GM08714 (cell line): ENCODE data around the gene TECTA.
"Not testable (repeated sequence)": the region's sequence is repeated elsewhere in the genome, so short reads cannot be mapped to it uniquely, and the experiment has no call there.

ENCODE experiments used
- H3K4me3 ChIP-seq: fragments of 200-500 bp; sonication (Bioruptor generic); 2 replicates; pipeline ENCODE4 v1.5.1; 2014; ENCODE audit warnings: mild to moderate bottlenecking, low read length, inconsistent platforms
- ZNF274 ChIP-seq: IDR thresholded peaks from 2 replicates; pipeline ENCODE4 v1.6.1; 2012; ENCODE audit warnings: mild to moderate bottlenecking, low read depth, low read length

Gene TECTA

GRCh38 chr11:121109471-121109870 lies 8.4 kb downstream of the TECTA start:
- no peak overlapping the region for H3K4me3 ChIP-seq

GRCh38 chr11:121109916-121110586 lies 9.0 kb downstream of the TECTA start:
- no peak overlapping the region for H3K4me3 ChIP-seq
- no peak for TF ChIP-seq ZNF274

More at GRCh38 chr11:121109471-121109870, 8.4 kb downstream of the TECTA start:
- no peak for TF ChIP-seq ZNF274

DNA sequence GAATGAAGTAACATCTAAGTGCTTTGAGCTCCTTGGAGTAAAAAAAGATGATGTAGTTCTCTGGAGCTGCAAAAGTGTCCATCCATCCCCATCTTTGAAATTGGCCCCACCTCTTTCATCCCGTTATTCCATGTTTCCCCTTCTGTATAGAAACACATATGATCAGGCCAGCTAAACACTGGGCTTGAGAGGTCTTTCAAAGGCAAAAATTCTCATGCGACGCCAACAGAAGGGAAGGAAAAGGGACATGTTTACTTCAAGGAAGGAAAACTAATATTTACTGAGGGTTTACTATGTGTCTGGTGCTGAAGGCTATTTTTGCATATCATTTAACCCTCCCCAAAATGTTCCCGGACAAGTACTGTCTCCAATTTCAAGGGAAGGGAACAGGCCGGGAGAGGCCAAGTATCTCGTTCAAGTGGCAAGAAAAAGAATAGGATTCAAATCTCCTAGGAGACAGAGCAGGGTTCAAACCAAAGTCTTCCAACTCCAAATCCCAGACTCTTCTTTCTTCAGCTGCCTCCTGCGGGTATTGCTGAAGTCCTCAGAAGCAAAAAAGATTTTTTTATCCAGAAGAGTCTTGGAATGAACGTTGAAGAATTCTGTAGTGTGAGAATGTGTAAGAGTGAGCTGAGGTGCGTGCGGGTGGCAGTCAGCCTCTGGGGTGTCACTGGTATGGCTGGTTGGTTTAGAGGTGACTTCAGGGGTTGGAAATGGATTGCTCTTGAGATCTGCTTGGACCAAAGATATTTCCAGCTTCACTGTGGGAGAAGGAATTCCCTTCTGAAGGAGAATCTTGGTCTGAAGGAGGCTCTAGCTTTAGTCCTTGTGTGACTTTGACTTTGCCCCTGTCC lies 10.1 kb downstream of the TECTA start:
- H3K4me3 ChIP-seq, result no peak overlapping the region
- TF ChIP-seq ZNF274, result no peak

DNA sequence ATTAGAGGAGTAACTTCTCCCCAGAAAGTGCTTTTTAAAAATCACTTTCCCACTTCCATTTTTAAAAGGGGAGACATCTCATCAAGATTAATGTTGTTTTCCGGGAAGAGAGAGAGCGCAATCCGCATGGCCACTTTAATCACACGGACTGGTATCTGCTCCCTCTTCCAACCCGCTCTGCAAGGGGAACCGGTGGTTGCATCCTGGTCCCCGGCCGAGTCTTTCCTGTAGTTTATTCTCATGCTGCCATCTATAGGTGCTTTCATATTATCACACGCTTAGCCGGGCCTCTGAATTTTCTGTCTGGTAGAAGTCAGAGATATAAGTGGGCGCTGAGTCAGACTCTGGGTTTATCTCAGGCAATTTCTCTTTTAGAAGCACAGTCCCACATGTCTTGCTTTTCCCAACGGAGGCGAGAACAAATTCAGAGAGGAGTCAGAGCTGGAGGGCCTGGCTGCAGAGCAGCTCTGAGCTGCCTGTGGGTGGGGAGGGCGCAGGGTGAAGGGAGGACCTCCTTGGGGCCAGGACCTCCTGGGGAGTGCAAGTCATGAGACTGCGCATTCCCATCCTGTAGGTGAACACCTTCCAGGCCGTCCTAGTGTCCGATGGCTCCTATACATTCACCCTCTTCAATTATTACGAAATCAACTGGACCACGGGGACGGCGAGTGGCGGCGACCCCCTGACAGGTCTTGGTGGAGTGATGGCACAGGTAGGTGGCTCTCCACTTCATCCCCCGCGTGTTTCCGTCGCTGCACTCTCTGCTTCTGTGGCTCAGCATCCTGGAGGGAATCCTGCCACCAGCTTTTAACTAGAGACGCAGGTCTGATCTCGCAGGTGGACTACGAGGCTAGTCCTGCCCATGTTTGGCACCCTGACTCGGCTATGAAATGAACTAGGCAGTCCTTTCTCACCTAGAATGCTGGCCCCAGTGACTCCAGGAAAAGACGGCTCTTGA lies 11.7 kb downstream of the TECTA start:
- no peak for TF ChIP-seq ZNF274
- H3K4me3 ChIP-seq, result no peak overlapping the region

- H3K4me3 ChIP-seq, result no peak overlapping the region
- TF ChIP-seq ZNF274, result no peak
Observed at GRCh38 chr11:121113611-121114010, 12.6 kb downstream of the TECTA start.

GRCh38 chr11:121115024-121115423 lies 14.0 kb downstream of the TECTA start:
- H3K4me3 ChIP-seq, result not testable (repeated sequence)

DNA sequence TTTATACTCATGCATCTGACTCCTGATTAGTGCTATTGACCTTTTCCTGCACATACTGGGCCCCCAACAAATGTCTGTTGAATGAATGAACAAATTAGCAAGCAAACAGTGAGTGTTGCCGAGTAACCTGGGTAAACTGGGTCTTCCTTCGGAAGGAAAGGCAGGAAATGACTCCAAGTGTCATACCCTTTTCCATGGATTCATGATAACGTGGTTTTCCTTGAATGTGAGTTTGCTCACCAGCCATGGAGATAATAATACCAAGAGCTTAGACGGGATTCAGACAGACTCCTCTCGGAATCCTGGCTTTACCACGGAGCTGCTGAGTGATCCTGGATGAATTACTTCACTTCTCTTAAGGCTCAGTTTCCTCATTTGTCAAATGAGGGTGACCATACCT lies 16.7 kb downstream of the TECTA start:
- H3K4me3 ChIP-seq, result no peak overlapping the region
- no peak for TF ChIP-seq ZNF274

DNA sequence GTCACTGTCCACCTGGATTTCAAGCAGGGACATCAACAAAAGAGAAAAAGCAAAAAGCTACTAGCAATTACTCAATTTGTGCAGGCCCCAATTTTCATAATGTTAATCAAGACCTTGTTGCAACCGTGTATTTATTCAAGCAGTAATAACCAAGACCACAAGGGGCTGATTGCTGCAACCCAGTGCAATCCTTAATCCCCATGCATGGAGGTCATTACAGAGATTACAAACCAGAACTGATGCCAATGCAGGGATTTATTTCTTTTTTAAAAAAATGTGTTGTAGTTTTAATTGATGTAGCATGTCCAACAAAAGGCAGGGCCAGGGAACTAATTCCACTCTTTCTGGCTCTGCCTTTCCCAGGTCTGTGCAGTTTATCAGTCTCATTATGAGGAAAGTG lies 18.4 kb downstream of the TECTA start:
- TF ChIP-seq ZNF274, result no peak
- no peak overlapping the region for H3K4me3 ChIP-seq

DNA sequence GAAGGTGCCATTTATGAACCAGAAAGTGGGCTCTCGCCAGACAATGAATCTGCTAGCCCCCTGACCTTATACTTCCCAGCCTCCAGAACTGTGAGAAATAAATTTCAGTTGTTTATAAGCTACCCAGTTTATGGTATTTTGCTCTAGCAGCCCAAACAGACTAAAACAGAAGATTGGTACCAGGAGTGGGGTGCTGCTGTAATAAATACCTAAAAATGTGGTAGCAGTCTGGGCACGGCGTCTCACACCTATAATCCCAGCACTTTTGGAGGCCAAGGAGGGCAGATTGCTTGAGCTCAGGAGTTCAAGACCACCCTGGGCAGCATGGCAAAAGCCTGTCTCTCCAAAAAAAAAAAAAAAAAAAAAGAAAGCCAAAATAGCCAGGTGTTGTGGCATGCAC lies 21.3 kb downstream of the TECTA start:
- H3K4me3 ChIP-seq, result no peak overlapping the region
- no peak for TF ChIP-seq ZNF274

- TF ChIP-seq ZNF274, result no peak
- no peak overlapping the region for H3K4me3 ChIP-seq
Observed at GRCh38 chr11:121123496-121124069, 22.5 kb downstream of the TECTA start.

DNA sequence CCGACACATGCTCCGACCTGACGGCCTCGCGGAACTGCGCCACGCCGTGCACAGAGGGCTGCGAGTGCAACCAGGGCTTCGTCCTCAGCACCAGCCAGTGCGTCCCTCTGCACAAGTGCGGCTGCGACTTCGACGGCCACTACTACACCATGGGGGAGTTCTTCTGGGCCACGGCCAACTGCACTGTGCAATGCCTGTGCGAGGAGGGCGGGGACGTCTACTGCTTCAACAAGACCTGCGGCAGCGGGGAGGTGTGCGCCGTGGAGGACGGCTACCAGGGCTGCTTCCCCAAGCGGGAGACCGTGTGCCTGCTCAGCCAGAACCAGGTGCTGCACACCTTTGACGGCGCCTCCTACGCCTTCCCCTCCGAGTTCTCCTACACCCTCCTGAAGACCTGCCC lies 26.8 kb downstream of the TECTA start:
- TF ChIP-seq ZNF274, result no peak
- H3K4me3 ChIP-seq, result no peak overlapping the region

DNA sequence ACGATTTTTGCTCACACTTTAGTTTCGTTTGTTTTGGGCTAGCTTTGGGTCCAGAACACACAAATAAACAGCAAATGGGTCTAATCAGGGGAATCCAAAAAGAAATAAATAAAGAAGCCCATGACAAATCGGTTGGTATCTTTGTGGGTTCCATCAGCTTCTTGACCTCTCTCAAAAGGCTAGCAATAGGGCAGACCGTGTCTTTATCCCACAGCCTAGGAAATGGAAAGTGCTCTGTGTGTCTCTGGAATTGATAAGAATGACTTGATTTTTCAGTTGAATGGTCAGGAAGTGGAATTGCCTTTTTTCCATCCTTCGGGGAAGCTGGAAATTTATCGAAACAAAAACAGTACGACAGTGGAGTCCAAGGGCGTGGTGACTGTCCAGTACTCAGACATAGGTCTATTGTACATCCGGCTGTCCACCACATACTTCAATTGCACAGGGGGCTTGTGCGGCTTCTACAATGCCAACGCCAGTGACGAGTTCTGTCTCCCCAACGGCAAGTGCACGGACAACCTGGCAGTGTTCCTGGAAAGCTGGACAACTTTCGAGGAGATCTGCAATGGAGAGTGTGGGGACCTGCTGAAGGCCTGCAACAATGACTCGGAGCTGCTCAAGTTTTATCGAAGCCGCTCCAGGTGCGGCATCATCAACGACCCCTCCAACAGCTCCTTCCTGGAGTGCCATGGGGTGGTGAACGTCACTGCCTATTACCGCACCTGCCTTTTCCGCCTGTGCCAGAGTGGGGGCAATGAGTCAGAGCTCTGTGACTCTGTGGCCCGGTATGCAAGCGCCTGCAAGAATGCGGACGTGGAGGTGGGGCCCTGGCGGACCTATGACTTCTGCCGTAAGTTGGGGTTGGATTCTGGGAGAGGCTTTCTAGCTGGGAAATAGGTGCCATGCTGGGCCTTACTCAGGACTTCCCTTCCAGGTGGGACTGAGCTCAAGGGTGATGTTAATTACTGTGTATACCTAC lies 28.6 kb downstream of the TECTA start:
- TF ChIP-seq ZNF274, result no peak

GRCh38 chr11:121131656-121132055 lies 30.6 kb downstream of the TECTA start:
- H3K4me3 ChIP-seq, result no peak overlapping the region
- TF ChIP-seq ZNF274, result no peak

More for the DNA sequence above, 28.6 kb downstream of the TECTA start:
- no peak overlapping the region for H3K4me3 ChIP-seq
